Measurements from ENCODE around the gene IL32. TPM values are rescaled to one million over a fixed set of nuclear protein-coding genes. Genes with fewer than 3 reads are reported as not detected.

Gene IL32
- total RNA-seq, 1 donor = 25.0 TPM

GRCh38 chr16:3115561-3115960, 50.1 kb downstream of the IL32 start:
- no peak overlapping the region for H3K4me3 ChIP-seq (ENCODE audit: low read depth, low read length)
- TF ChIP-seq CTCF (IDR thresholded peaks at IDR 0.05; ENCODE audit: insufficient read depth, low read depth, low read length) = no peak
- no peak for DNase-seq (ENCODE audit: low read depth)

- no peak for TF ChIP-seq CTCF (IDR thresholded peaks at IDR 0.05; ENCODE audit: insufficient read depth, low read depth, low read length)
Measured at GRCh38 chr16:3118204-3118790, 52.9 kb downstream of the IL32 start.

GRCh38 chr16:3118846-3119245, 53.4 kb downstream of the IL32 start:
- DNase-seq (ENCODE audit: low read depth) = no peak
- no peak for TF ChIP-seq CTCF (IDR thresholded peaks at IDR 0.05; ENCODE audit: insufficient read depth, low read depth, low read length)
- no peak overlapping the region for H3K4me3 ChIP-seq (ENCODE audit: low read depth, low read length)

More at GRCh38 chr16:3118204-3118790, 52.9 kb downstream of the IL32 start:
- H3K4me3 ChIP-seq (ENCODE audit: low read depth, low read length) = no peak overlapping the region
- DNase-seq (ENCODE audit: low read depth) = no peak

Small RNA genes lying within 50 kb of the gene (small RNA-seq; reads per million reads assigned to genes)
- not detected for gene RNU1-22P

Other genes starting within 250 kb of the IL32 start
- gene PRSS21, start 248.4 kb upstream of the IL32 start, total RNA-seq = 0.32 and 0.43 TPM in 2 replicates
- gene ZG16B, start 235.3 kb upstream of the IL32 start, total RNA-seq = 0.64 and 0.86 TPM in 2 replicates
- not detected in 2 replicates for gene PRSS22, start 207.5 kb upstream of the IL32 start, total RNA-seq
- gene FLYWCH2, start 182.4 kb upstream of the IL32 start, total RNA-seq = 47.1 and 62.5 TPM in 2 replicates
- gene FLYWCH1, start 153.7 kb upstream of the IL32 start, total RNA-seq = 25.9 and 28.3 TPM in 2 replicates
- under 0.01 TPM in 1 of 2 replicates, not detected in the other for gene KREMEN2, start 101.4 kb upstream of the IL32 start, total RNA-seq
- gene PAQR4, start 96.3 kb upstream of the IL32 start, total RNA-seq = 4.3 and 5.2 TPM in 2 replicates
- 6.9 and 8.4 TPM in 2 replicates for gene PKMYT1, start 85.2 kb upstream of the IL32 start, total RNA-seq
- not detected in 2 replicates for gene CLDN9, start 52.7 kb upstream of the IL32 start, total RNA-seq
- not detected in 2 replicates for gene CLDN6, start 47.5 kb upstream of the IL32 start, total RNA-seq
- 196 and 201 TPM in 2 replicates for gene TNFRSF12A, start 45.3 kb upstream of the IL32 start, total RNA-seq
- 28.1 and 31.9 TPM in 2 replicates for gene HCFC1R1, start 41.7 kb upstream of the IL32 start, total RNA-seq
- 28.1 and 29.6 TPM in 2 replicates for gene THOC6, start 41.6 kb upstream of the IL32 start, total RNA-seq
- gene BICDL2, start 28.7 kb upstream of the IL32 start, total RNA-seq = under 0.01 TPM in 1 of 2 replicates, not detected in the other
- under 0.01 TPM in 1 of 2 replicates, not detected in the other for gene MMP25, start 19.1 kb upstream of the IL32 start, total RNA-seq
- gene ZSCAN10, start 33.7 kb downstream of the IL32 start, total RNA-seq = under 0.01 TPM in 1 of 2 replicates, not detected in the other
- gene ZNF205, start 46.9 kb downstream of the IL32 start, total RNA-seq = 14.2 and 18.4 TPM in 2 replicates
- 3.5 and 5.5 TPM in 2 replicates for gene ZNF213, start 69.4 kb downstream of the IL32 start, total RNA-seq
- gene OR1F1, start 122.6 kb downstream of the IL32 start, total RNA-seq = under 0.01 and 0.43 TPM in 2 replicates
- 10.0 and 11.2 TPM in 2 replicates for gene ZNF200, start 169.5 kb downstream of the IL32 start, total RNA-seq
- under 0.01 TPM in 1 of 2 replicates, not detected in the other for gene MEFV, start 191.0 kb downstream of the IL32 start, total RNA-seq
- gene ZNF263, start 217.9 kb downstream of the IL32 start, total RNA-seq = 43.2 and 56.7 TPM in 2 replicates
- gene TIGD7, start 239.8 kb downstream of the IL32 start, total RNA-seq = 4.2 and 7.3 TPM in 2 replicates
- gene ZNF75A, start 239.9 kb downstream of the IL32 start, total RNA-seq = 19.0 and 25.5 TPM in 2 replicates

Measured in fibroblast of villous mesenchyme (primary cell).